Measurements from ENCODE around the gene TMEM114. TPM values are rescaled to one million over a fixed set of nuclear protein-coding genes. Genes with fewer than 3 reads are reported as not detected.
"Not testable (repeated sequence)": the region's sequence is repeated elsewhere in the genome, so short reads cannot be mapped to it uniquely, and the experiment has no call there.

Gene TMEM114
- total RNA-seq, 1 experiment from 2014 or later = not detected

GRCh38 chr16:8572919-8573724 is 17.2 kb downstream of the TMEM114 start:
- DNase-seq = peak; percentile 69
- Histone ChIP-seq H3K27me3 (ENCODE audit: control insufficient read depth, insufficient read depth, low read length) (no peaks in the 10 kb centered on the region), H3K36me3 (replicated peaks; ENCODE audit: control insufficient read depth, insufficient read depth, low read length) (no peaks in the 10 kb centered on the region), H3K4me3 (ENCODE audit: insufficient read depth, low read depth, low read length) (no peak overlapping the region)

- no peak for DNase-seq
- Histone ChIP-seq H3K4me3 (ENCODE audit: insufficient read depth, low read depth, low read length) (no peak overlapping the region), H3K36me3 (replicated peaks; ENCODE audit: control insufficient read depth, insufficient read depth, low read length) (no peaks in the 10 kb centered on the region), H3K27me3 (ENCODE audit: control insufficient read depth, insufficient read depth, low read length) (no peaks in the 10 kb centered on the region)
These were observed 18.0 kb downstream of the TMEM114 start for GRCh38 chr16:8572063-8572918.

GRCh38 chr16:8571061-8571596 is 19.2 kb downstream of the TMEM114 start:
- H3K27me3 ChIP-seq (ENCODE audit: control insufficient read depth, insufficient read depth, low read length) = no peaks in the 10 kb centered on the region
- DNase-seq = peak; percentile 22
- no peaks in the 10 kb centered on the region for H3K36me3 ChIP-seq (replicated peaks; ENCODE audit: control insufficient read depth, insufficient read depth, low read length)
- no peak overlapping the region for H3K4me3 ChIP-seq (ENCODE audit: insufficient read depth, low read depth, low read length)

- H3K27me3 ChIP-seq (ENCODE audit: control insufficient read depth, insufficient read depth, low read length); H3K4me3 ChIP-seq (ENCODE audit: insufficient read depth, low read depth, low read length); DNase-seq; H3K36me3 ChIP-seq (replicated peaks; ENCODE audit: control insufficient read depth, insufficient read depth, low read length): not testable (repeated sequence)
These were observed 19.9 kb downstream of the TMEM114 start for GRCh38 chr16:8570393-8570792.

GRCh38 chr16:8569650-8570346 is 20.5 kb downstream of the TMEM114 start:
- peak; percentile 66 for DNase-seq
- H3K27me3 ChIP-seq (ENCODE audit: control insufficient read depth, insufficient read depth, low read length) = no peaks in the 10 kb centered on the region
- no peaks in the 10 kb centered on the region for H3K36me3 ChIP-seq (replicated peaks; ENCODE audit: control insufficient read depth, insufficient read depth, low read length)
- peak overlapping the region; percentile 8; the same call in 1 of the 2 replicates for H3K4me3 ChIP-seq (ENCODE audit: insufficient read depth, low read depth, low read length)

- no peaks in the 10 kb centered on the region for H3K27me3 ChIP-seq (ENCODE audit: control insufficient read depth, insufficient read depth, low read length)
- no peak overlapping the region for H3K4me3 ChIP-seq (ENCODE audit: insufficient read depth, low read depth, low read length)
- no peak for DNase-seq
- no peaks in the 10 kb centered on the region for H3K36me3 ChIP-seq (replicated peaks; ENCODE audit: control insufficient read depth, insufficient read depth, low read length)
These were observed 22.1 kb downstream of the TMEM114 start for GRCh38 chr16:8568231-8568617.

GRCh38 chr16:8567355-8568230 is 22.7 kb downstream of the TMEM114 start:
- peak; percentile 78 for DNase-seq

GRCh38 chr16:8565498-8565897 is 24.8 kb downstream of the TMEM114 start:
- Histone ChIP-seq H3K4me3 (ENCODE audit: insufficient read depth, low read depth, low read length) (no peak overlapping the region), H3K27me3 (ENCODE audit: control insufficient read depth, insufficient read depth, low read length) (no peaks in the 10 kb centered on the region), H3K36me3 (replicated peaks; ENCODE audit: control insufficient read depth, insufficient read depth, low read length) (no peaks in the 10 kb centered on the region)
- DNase-seq = peak; percentile 69

More at GRCh38 chr16:8567355-8568230, 22.7 kb downstream of the TMEM114 start:
- no peaks in the 10 kb centered on the region for H3K36me3 ChIP-seq (replicated peaks; ENCODE audit: control insufficient read depth, insufficient read depth, low read length)
- no peaks in the 10 kb centered on the region for H3K27me3 ChIP-seq (ENCODE audit: control insufficient read depth, insufficient read depth, low read length)
- no peak overlapping the region for H3K4me3 ChIP-seq (ENCODE audit: insufficient read depth, low read depth, low read length)

GRCh38 chr16:8564934-8565345 is 25.4 kb downstream of the TMEM114 start:
- H3K4me3 ChIP-seq (ENCODE audit: insufficient read depth, low read depth, low read length) = no peak overlapping the region
- no peaks in the 10 kb centered on the region for H3K27me3 ChIP-seq (ENCODE audit: control insufficient read depth, insufficient read depth, low read length)
- no peak for DNase-seq
- H3K36me3 ChIP-seq (replicated peaks; ENCODE audit: control insufficient read depth, insufficient read depth, low read length) = no peaks in the 10 kb centered on the region

- H3K4me3 ChIP-seq (ENCODE audit: insufficient read depth, low read depth, low read length) = not testable (repeated sequence)
These were observed 26.3 kb downstream of the TMEM114 start for GRCh38 chr16:8563944-8564540.

GRCh38 chr16:8561496-8561895 is 28.8 kb downstream of the TMEM114 start:
- no peaks in the 10 kb centered on the region for H3K36me3 ChIP-seq (replicated peaks; ENCODE audit: control insufficient read depth, insufficient read depth, low read length)
- no peak overlapping the region for H3K4me3 ChIP-seq (ENCODE audit: insufficient read depth, low read depth, low read length)
- no peaks in the 10 kb centered on the region for H3K27me3 ChIP-seq (ENCODE audit: control insufficient read depth, insufficient read depth, low read length)
- no peak for DNase-seq

More at GRCh38 chr16:8563944-8564540, 26.3 kb downstream of the TMEM114 start:
- H3K27me3 ChIP-seq (ENCODE audit: control insufficient read depth, insufficient read depth, low read length); H3K36me3 ChIP-seq (replicated peaks; ENCODE audit: control insufficient read depth, insufficient read depth, low read length); DNase-seq: not testable (repeated sequence)

- no peak for DNase-seq
- H3K36me3 ChIP-seq (replicated peaks; ENCODE audit: control insufficient read depth, insufficient read depth, low read length) = no peaks in the 10 kb centered on the region
- no peak overlapping the region for H3K4me3 ChIP-seq (ENCODE audit: insufficient read depth, low read depth, low read length)
These were observed 34.9 kb downstream of the TMEM114 start for GRCh38 chr16:8555400-8555799.

GRCh38 chr16:8554881-8555280 is 35.4 kb downstream of the TMEM114 start:
- no peaks in the 10 kb centered on the region; the same call in 1 of the 2 replicates for H3K27me3 ChIP-seq (ENCODE audit: control insufficient read depth, insufficient read depth, low read length)
- DNase-seq = no peak
- no peaks in the 10 kb centered on the region for H3K36me3 ChIP-seq (replicated peaks; ENCODE audit: control insufficient read depth, insufficient read depth, low read length)
- no peak overlapping the region for H3K4me3 ChIP-seq (ENCODE audit: insufficient read depth, low read depth, low read length)

More at GRCh38 chr16:8555400-8555799, 34.9 kb downstream of the TMEM114 start:
- no peaks in the 10 kb centered on the region; the same call in 1 of the 2 replicates for H3K27me3 ChIP-seq (ENCODE audit: control insufficient read depth, insufficient read depth, low read length)
